Posterior vena cava (tissue), 2 donors: ENCODE measurements around the gene RO60. TPM values are rescaled to one million over a fixed set of nuclear protein-coding genes. Genes with fewer than 3 reads are reported as not detected.

Source experiments
- DNase-seq: peaks from one replicate; pipeline ENCODE4 v3.0.0-alpha.2; 2020; ENCODE audit warnings: low spot score
- intact Hi-C, 2 donors: fragments of 100-400 bp; cut with DNase I; formaldehyde crosslinking; loops; one replicate each; pipeline versions ENCODE4 v1.14.1 to v1.14.2; 2022 to 2023
- total RNA-seq, 2 donors: library from RNA; stranded (reverse); fragmentation: NEBNext Ultra II Directional; extraction: Animal tissue kit (Norgen Biotek cat#: 25700); gene quantifications; one replicate each; pipeline ENCODE4 v1.2.1, GENCODE V29; 2021
- donor health status: DM: yes; HTN: yes; CAD: no.
- donor health status: DM: yes; HTN: yes; CAD: no.

The RO60 gene
- total RNA-seq, 2 donors from 2014 or later = 70.5 to 80.6 TPM

DNA sequence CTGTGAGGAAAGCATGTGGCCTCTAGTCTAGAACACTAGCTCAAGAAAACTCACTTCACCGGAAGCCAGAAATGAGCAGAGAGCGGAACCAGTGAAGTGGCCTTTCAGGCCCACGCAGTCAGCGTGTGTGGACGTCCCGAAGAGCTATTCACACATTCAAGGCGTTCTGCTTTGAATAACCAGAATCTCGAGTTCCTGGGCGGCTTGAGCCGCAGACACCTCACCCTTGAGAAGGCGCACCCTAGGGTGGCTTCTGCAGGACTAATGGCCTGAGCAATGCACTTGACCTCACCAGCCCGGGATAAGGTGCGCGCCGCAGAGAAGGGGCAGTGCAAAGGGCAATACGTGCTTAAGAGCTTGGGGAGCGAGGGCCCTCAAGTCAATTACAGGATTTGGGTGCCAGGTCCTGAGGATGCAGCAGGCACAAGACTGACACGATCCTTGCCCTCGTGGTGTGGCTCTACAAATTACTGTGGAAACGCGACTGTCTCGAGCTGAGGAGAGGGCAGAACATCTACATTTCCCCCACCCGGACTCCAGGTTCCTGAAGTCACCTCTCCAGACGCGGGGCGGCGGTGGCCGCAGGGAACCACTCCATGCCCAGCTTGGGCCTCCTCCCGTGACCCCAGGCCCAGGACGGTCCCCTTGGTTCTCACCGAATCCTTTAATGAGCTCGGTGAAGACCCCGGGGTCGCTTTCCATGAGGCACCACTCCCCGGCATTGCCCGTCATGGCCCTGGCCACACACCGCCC, 707 bp upstream of the RO60 start:
- DNase-seq = peak; percentile 84

DNA sequence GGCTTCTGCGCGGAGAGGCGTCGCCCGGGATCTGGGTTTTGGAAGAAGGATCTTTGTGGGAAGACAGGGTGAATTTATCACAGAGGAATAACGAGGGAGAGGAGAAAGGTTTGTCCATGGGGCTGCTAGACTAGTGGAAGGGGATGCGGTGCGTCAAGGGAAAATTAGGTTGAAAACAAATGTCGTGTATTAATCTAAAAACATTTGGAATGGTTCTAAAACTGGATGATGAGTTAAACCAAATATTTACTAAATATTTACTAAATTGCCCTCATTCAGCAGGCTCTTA, 647 bp downstream of the RO60 start:
- intact Hi-C loops = loop anchor here (2.0 to 10.0 kb wide), 2 partner anchors 55 to 61 kb away; no protein-coding TSS in a partner anchor
- DNase-seq = no peak

More for the DNA sequence above, 707 bp upstream of the RO60 start:
- intact Hi-C loops = no loop called here

DNA sequence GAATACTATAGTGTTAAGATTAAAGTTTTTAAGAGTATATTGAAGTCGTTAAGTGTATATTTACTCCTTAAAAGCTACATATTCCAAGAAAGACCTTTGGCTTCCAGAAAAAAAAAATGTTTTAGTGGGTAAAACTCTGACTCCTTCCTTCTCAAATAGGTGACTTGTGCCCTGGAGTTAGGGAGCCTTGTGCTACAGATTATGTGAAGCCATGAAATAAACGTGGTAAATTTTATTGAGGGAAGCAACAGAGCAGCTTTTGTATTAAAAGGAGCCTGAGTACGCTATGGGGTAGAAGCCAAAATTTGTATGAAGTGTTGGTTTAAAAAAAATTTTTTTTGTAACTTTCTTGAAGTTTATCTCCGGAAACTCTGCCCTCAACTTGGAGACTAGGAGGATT, 994 bp downstream of the RO60 start:
- intact Hi-C loops = loop anchor here (2.0 to 10.0 kb wide), 2 partner anchors 54 to 60 kb away; no protein-coding TSS in a partner anchor
- DNase-seq = no peak

DNA sequence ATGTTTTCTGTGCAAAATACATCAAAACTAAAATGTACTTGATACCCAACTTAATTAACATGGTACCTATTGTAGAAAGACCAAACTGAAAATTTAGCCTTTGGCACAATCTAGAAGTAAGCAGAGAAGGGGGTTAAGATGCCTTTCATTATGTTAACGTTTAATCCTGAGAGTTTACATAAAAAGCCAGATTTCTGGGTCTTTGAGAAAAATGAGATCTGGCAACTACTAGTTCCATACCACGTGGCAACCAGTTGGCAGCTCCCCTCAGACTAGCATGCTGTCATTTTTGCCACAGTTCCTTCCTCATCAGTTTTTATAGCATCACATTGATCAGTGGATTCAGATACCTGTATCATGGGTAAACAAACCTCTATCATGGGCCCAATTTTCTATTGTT, 1.5 kb downstream of the RO60 start:
- no peak for DNase-seq
- intact Hi-C loops = loop anchor here (2.0 to 10.0 kb wide), 2 partner anchors 54 to 60 kb away; no protein-coding TSS in a partner anchor

DNA sequence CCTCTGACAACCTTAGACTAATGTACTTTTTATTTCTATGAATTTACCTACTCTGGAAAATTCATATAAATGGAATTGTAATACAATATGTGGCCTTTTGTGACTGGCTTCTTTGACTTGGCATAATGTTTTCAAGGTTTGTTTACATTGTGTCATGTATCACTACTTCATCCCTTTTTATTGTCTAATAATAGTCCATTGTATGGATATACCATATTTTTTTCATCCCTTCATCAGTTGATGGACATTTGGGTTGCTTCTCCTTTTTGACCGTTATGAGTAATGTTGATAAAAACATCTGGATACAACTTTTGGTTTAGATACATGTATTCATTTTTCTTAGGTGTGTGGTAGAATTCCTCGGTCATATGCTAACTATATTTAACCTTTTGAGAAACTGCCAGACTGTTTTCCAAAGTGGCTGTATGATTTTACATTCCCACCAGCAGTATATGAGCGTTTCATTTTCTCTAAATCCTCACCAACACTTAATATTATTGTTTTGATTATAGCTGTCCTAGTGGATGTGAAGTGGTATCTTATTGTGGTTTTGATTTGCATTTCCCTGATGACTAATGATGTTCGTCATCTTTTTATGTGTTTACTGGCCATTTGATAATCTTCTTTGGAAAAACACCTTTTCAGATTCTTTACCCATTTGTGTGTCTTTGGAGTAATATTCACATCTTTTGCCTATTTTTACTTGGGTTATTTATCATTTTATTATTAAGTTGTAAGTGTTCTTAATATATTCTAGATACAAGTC, 3.5 kb downstream of the RO60 start:
- DNase-seq = no peak
- intact Hi-C loops = loop anchor here in 1 of 2 donors (10.0 kb wide), 1 partner anchor 52 kb away; no protein-coding TSS in a partner anchor

DNA sequence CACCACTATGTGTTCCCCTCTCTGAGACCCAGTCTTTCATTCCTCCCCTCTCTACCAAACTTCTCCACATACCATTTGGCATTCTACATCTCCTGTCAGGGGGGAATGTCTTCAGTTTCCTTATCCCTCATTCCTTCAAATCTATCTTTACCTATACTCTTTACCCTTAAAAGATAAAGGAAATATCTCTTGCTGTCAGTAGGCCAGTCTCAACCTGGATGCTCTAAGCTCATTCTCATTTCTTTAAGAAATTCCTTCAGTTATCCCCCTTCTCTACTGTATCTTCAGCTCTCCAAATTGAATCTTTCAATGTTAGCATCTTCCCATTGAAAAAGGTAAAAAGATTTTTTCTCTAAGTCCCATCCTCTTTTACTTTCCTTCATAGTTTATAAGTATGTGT, 6.5 kb downstream of the RO60 start:
- intact Hi-C loops = loop anchor here in 1 of 2 donors (10.0 kb wide), 1 partner anchor 49 kb away; no protein-coding TSS in a partner anchor
- DNase-seq = no peak

DNA sequence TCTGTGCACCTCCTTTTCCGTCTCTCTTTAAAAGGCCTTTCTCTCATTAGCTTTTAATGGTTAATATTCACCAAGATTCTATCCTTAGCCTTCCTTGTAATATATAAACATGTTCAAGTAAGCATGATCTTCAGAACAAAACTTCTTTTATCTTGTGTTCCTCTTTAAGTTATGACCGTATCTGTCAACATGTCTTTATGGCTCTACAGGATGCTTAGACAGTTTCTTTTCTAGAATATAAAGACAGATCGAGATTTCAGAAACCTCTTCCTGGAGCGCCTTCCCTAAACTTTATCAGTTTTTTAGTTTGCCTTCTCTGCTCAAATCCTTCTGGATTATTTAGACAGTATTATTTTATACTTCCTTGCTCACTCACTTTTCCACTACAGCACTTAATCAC, 7.2 kb downstream of the RO60 start:
- intact Hi-C loops = loop anchor here in 1 of 2 donors (10.0 kb wide), 1 partner anchor 48 kb away; no protein-coding TSS in a partner anchor
- no peak for DNase-seq

DNA sequence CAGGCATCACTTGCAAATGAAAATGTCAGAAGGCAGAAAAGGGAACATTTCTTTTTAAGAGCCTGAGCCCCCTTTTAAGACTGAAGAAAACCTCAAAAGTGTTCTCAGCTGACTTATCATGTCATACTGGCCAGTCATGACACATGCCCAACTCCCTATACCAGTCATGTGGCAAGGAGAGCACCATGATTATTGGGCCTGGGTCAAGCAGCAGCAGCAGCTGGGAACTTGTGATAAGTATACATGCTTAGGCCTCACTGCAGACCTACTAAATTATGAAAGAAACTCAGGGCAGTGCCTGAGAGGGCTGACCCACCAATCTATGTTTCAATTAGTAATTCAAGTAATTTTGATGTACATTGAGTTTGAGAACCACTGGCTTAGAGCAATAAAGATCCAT, 8.6 kb downstream of the RO60 start:
- intact Hi-C loops = loop anchor here in 1 of 2 donors (10.0 kb wide), 1 partner anchor 47 kb away; no protein-coding TSS in a partner anchor

DNA sequence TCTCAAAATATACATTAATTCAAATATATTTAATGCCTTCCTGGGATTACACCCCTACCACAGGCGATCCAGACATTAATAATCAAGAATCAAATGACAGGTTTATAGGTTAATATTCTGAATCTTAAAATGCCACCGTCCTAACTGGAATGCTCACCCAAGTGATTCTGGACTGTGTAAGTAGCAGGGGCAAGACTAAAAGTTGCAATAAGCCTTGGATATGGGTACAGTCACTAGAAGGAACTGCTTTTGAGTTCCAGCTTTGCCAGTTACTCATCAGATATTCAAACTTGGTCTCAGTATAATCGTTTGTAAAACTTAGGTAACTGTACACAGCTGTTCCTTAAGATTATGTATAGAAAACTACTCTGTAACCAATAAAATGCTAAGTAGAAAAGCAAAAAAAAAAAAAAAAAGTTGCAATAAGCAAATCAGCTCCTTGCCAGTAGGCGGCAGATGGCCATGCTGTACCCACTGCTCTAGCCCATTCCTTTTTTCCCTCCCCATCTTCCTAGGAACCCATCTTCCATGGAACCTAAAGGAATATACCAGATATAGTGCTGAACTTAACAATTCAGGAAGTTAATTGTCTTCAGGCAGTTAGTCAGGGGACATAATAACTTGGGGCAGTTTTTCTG, 10.5 kb downstream of the RO60 start:
- no peak for DNase-seq
- intact Hi-C loops = loop anchor here in 1 of 2 donors (10.0 kb wide), 1 partner anchor 45 kb away; no protein-coding TSS in a partner anchor

More for the DNA sequence above, 8.6 kb downstream of the RO60 start:
- DNase-seq = no peak

DNA sequence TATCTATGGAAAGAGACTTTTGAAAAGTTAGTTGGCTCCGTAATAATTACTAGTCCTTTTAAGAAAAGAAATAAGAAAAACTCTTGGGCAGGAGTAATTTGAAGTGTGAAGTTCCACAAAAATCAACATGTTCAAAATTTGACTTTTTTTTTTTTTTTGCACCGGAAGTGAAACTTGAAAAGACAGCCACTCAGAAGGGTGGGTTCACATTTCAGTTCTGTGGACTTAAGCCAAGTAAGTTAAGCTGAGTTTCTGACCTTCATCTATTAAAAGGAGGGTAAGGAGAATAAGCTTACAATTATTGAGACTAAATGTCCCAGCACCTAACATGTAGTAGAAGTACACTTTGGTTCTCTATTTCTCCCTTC, 11.0 kb downstream of the RO60 start:
- DNase-seq = no peak
- intact Hi-C loops = no loop called here

DNA sequence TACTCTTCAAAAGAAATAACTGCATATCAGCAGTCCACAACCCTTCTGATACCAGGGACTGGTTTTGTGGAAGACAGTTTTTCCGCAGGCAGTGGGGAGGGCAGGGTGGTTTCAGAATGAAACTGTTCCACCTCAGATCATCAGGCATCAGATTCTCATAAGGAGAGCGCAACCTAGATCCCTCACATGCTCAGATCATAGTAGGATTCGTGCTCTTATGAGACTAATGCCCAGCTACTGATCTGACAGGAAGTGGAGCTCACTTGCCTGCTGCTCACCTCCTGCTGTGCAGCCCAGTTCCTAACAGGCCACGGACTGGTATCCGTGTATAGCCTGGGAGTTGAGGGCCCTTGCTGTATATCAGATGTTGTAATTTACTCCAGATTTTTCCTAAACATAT, 11.5 kb downstream of the RO60 start:
- intact Hi-C loops = no loop called here
- no peak for DNase-seq

DNA sequence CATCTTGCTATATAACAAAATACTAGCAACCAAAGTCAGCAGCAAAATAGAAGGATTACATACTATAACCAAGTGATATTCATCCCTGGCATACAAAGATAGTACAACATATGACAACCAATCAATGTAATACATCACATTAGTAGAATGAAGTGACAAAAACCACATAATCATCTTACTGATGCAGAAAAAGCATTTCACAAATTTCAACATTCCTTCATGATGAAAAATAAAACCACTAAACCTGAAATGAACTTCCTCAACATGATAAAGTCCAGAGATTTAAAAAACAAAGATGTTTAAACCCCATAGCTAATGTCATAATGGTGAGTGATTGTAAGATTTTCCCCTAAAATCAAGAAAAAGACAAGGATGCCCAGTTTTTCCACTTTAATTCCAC, 18.6 kb downstream of the RO60 start:
- intact Hi-C loops = no loop called here
- no peak for DNase-seq

DNA sequence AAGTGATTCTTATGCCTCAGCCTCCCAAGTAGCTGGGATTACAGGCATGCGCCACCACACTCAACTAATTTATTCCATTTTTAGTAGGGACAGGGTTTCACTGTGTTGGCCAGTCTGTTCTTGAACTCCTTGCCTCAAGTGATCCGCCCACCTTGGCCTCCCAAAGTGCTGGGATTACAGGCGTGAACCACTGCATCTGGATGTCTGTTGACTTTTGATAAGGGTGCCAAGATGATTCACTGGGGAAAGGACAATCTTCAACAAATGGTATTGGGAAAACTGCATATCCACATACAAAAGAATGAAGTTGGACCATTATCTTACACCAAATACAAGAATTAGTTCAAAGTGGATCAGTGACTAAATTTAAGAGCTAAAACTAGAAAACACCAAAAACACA, 19.8 kb downstream of the RO60 start:
- DNase-seq = no peak
- intact Hi-C loops = no loop called here

DNA sequence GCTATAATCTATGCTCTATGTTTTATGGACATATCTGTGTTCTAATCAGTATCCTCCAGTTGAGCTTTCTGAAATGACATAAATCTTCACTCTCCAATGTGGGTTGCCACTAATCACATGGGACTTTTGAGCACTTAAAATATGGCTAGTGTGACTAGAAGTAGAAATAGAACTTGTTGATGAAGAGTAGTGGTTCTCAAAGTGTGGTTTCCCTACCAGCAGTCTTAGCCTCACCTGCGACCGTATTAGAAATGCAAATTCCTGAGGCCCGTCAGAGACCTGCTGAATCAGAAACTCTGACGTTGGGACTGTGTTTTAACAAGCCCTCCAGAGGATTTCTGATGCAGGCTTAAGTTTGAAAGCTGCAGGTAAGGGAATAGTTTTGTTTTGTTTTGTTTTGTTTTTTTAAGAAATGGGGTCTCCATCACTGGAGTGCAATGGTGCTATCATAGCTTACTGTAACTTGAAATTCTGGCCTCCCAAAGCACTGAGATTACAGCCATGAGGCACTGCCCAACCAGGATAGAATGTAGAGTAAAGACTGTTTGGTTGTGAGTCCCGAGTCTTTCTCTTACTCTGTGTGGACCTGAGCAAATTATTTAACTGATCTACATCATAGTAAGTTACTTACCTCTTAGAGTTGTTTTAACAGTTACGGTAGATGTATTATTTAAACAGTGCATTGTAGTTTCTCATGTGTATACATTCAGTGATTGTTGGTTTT, 24.1 kb downstream of the RO60 start:
- no peak for DNase-seq
- intact Hi-C loops = no loop called here

DNA sequence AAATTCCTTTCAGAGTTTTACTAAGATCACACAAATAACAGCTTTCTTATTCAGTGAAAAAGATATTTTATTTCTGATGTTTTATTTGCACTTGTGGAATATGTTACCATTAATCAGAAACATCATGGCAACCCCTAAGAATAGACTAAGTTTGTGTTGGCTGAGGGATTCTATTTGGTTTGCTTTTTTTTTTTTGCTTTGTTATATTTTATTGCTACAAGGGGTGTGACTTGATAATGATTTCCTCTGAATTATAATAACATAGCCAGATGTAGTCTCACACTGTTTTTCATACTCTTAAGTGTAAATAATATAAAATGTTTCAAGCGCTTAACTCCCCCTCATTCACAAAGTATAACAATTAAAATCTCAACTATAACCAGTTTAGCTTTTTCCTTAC, 25.9 kb downstream of the RO60 start:
- DNase-seq = no peak
- intact Hi-C loops = no loop called here

DNA sequence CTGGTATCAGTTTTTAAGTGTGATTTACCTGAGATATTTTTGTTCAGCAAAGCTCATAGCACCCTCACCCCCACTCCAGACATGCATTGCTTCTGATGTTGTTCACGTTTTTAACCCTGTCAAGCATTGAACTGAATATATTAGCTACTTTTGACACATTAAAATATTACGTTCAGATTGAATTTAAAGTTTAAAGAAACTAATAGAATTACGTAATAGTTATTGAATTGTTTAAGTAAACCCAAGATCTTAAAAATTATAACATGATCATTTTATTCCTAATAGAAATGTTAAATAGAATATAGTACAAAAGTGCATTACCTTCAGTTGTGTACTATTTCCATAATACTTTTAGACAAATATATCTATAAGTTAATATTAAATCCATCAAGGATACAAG, 26.9 kb downstream of the RO60 start:
- DNase-seq = no peak
- intact Hi-C loops = no loop called here

DNA sequence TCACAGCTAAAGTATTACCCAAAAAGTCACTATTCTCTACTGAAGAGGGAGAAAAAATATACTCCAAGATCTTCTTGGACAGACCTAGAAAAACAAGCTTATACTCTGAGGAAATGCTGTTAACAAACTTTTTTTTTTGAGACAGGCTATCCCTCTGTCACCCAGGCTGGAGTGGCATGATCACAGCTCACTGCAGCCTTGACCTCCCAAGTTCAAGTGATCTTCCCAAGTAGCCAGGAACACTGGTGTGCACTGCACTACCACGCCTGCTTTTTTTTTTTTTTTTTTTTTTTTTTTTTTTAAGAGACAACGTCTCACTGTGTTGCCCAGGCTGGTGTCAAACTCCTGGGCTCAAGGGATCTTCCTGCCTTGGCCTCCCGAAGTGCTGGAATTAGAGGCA, 28.5 kb downstream of the RO60 start:
- intact Hi-C loops = no loop called here

DNA sequence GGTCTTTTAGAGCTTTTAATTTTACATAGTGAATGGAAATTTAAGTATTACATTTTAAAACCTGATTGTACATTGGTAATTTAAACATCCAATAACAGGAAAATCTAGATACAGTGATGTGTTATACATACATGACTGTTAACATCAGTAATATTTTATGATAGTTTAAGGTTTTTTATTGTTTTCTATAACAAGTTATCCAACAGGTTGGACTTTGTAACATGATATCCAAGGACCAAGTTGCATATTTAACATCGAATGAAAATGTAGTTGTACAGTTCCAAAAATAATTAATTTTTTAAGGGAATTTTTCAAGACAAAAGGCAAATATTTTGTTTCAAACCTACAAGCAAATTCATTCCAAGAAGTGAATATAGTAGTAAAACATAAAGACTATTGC, 31.5 kb downstream of the RO60 start:
- intact Hi-C loops = no loop called here

More for the DNA sequence above, 28.5 kb downstream of the RO60 start:
- DNase-seq = no peak

DNA sequence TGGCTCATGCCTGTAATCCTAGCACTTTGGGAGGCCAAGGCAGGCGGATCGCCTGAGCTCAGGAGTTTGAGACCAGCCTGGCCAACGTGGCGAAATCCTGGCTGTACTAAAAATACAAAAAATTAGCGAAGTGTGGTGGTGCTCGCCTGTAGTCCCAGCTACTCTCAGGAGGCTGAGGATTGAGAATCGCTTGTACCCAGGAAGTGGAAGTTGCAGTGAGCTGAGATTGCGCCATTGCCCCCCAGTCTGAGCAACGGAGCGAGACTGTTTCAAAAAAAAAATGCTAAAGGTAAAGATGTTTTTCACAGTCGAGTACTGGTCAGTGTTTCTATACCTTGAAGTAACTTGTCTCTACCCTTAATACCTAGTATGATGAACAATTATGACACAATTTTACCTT, 34.7 kb downstream of the RO60 start:
- no peak for DNase-seq
- intact Hi-C loops = no loop called here

More for the DNA sequence above, 31.5 kb downstream of the RO60 start:
- no peak for DNase-seq
